ENCODE measurements around the gene A2M.

GRCh38 chr12:9073076-9073475 lies 42.6 kb downstream of the A2M start:
- TF ChIP-seq POLR2A (IDR thresholded peaks at IDR 0.05; ENCODE audit: low read depth, low read length), result no peak
- no peak for TF ChIP-seq POLR2AphosphoS5 (IDR thresholded peaks at IDR 0.05; ENCODE audit: low read depth, low read length)
- no peak for TF ChIP-seq TAF1 (IDR thresholded peaks at IDR 0.05; ENCODE audit: low read depth, low read length)
- no peak for TF ChIP-seq PAX5 (IDR thresholded peaks at IDR 0.05; ENCODE audit: insufficient read depth, low read length, severe bottlenecking)

Measured in GM12891 (cell line).